ENCODE measurements around the gene AATK.

DNA sequence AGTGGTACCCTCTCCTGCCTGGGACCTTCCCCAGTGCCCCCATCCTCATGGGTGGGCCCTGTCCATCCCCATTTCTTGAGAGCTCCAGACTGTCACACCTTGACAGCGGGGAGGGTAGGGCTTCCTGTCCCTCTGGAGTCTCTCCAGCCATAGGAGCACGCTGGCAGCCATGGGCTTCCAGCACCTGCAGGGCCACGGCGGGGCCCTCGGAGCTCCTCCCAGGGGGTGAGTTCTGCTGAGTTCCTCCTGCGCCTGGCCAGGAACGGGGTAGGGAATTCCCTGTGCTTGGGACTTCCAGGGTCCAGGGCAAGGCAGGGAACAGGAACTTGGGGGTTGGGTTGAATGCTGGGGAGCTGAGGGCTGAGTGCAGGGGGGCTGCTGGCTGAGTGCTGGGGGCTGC lies 23.0 kb upstream of the AATK start:
- TF ChIP-seq, protein P1, sequence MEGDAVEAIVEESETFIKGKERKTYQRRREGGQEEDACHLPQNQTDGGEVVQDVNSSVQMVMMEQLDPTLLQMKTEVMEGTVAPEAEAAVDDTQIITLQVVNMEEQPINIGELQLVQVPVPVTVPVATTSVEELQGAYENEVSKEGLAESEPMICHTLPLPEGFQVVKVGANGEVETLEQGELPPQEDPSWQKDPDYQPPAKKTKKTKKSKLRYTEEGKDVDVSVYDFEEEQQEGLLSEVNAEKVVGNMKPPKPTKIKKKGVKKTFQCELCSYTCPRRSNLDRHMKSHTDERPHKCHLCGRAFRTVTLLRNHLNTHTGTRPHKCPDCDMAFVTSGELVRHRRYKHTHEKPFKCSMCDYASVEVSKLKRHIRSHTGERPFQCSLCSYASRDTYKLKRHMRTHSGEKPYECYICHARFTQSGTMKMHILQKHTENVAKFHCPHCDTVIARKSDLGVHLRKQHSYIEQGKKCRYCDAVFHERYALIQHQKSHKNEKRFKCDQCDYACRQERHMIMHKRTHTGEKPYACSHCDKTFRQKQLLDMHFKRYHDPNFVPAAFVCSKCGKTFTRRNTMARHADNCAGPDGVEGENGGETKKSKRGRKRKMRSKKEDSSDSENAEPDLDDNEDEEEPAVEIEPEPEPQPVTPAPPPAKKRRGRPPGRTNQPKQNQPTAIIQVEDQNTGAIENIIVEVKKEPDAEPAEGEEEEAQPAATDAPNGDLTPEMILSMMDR (IDR thresholded peaks at IDR 0.05; ENCODE audit: extremely low read depth in 1 of 2, insufficient read depth in 1 of 2, low read depth in 1 of 2, low read length in 2 of 2), result no peak
- TF ChIP-seq POLR2AphosphoS5 (IDR thresholded peaks at IDR 0.05; ENCODE audit: insufficient read depth, low read depth, low read length), result no peak
- no peak for TF ChIP-seq EZH2 (IDR thresholded peaks at IDR 0.05; ENCODE audit: borderline replicate concordance, low read depth, low read length, severe bottlenecking)
- TF ChIP-seq GATA2 (IDR thresholded peaks at IDR 0.05; ENCODE audit: insufficient read depth, insufficient read length, low read depth, low read length), result no peak
- TF ChIP-seq JUN (IDR thresholded peaks at IDR 0.05; ENCODE audit: borderline replicate concordance, insufficient read depth, insufficient read length, low read depth), result no peak
- TF ChIP-seq POLR2A (IDR thresholded peaks at IDR 0.05; ENCODE audit: low read depth, low read length), result no peak
- no peak for TF ChIP-seq FOS (IDR thresholded peaks at IDR 0.05; ENCODE audit: borderline replicate concordance, insufficient read depth, low read length)

All from endothelial cell of umbilical vein (primary cell).